GM12801 (cell line): ENCODE results near the gene KLF14.

ENCODE experiments used
- TF ChIP-seq, protein P1 (sequence below): IDR thresholded peaks from one replicate; pipeline ENCODE4 v1.5.1; 2011; ENCODE audit warnings: control low read depth; ENCODE audit not compliant: insufficient read length; ENCODE audit errors: extremely low read depth

The KLF14 gene

DNA sequence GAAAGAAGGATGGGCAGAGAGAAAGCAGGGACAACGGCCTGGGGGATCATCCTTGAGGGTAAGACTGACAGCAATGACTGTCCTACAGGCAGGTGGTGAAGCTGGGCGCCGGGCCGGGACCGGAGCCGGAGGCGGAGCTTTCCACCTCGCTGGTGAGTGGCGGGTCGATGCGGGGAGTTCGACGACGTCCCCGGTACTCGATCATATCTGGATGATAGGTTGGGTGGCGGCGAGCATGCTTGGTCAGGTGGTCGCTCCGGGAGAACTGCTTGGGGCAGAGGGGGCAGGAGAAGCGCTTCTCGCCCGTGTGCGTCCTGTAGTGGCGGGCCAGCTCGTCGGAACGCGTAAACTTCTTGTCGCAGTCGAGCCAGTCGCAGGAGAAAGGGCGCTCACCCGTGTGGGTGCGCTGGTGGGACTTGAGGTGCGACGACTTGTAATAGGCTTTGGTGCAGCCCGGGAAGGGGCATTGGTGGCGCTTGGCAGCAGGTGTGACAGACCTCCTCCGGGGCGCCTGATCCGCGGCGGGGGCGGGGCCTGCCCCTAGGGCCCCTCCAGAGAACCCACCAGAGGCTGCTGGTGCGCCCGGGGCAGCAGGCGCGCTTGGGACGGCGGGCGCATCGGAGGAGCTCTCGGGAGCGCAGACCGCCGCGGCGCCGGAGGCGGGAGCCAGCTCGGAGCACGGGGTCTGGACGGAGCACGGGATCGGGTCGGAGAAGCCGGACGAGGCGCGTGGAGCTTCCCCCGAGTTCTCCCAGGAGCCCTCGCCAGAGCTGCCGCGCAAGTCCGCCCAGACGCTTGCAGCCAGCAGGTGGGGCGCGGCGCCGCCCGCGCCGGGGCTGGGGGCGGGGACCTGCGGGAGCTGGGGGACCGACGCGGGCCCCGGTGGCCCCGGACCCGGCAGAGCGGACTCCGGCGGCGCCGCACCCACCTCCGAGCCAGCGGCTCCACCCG, 752 bp downstream of the KLF14 start:
- TF ChIP-seq, protein P1, sequence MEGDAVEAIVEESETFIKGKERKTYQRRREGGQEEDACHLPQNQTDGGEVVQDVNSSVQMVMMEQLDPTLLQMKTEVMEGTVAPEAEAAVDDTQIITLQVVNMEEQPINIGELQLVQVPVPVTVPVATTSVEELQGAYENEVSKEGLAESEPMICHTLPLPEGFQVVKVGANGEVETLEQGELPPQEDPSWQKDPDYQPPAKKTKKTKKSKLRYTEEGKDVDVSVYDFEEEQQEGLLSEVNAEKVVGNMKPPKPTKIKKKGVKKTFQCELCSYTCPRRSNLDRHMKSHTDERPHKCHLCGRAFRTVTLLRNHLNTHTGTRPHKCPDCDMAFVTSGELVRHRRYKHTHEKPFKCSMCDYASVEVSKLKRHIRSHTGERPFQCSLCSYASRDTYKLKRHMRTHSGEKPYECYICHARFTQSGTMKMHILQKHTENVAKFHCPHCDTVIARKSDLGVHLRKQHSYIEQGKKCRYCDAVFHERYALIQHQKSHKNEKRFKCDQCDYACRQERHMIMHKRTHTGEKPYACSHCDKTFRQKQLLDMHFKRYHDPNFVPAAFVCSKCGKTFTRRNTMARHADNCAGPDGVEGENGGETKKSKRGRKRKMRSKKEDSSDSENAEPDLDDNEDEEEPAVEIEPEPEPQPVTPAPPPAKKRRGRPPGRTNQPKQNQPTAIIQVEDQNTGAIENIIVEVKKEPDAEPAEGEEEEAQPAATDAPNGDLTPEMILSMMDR, result no peak

GRCh38 chr7:130723784-130724183, 10.2 kb downstream of the KLF14 start:
- TF ChIP-seq, protein P1, result no peak

DNA sequence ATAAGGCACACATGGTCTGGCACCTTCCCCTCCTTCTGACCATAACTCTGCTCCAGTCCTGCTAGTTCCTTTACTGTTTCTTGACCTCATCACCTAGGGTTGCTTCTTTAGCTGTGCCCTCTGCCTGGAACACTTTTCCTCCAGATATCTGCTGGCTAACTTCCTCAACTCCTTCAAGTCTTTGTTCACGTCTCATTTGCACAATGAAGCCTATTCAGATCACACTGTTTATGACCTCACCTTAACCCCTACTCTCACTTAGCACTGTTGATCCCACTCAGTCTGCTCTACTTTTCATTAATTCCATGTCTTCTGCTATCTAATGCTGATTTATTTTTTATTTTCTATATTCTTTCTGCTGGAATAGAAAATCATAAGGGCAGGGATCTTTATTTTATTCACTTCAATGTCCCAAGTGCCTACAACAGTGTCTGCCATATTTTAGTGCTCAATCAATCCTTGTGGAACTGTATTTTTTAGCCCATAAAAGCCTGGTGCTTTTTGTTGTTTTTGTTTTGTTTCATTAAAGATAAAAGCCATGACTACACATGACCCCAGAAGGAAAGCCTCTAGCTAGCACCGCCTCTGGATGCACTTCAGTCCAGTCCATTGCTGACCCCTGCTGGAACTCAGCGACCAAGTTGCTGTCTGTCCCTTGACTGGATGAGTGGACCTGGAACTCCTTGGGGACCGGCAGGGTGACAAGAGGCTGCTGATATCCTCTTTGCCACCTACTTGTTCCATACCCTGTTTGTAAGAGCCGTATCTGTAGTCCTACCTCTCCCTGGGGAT, 12.3 kb downstream of the KLF14 start:
- TF ChIP-seq, protein P1, result no peak

GRCh38 chr7:130719541-130719940, 14.5 kb downstream of the KLF14 start:
- TF ChIP-seq, protein P1, result no peak

- TF ChIP-seq, protein P1, result no peak
Observed at GRCh38 chr7:130712416-130712815, 21.6 kb downstream of the KLF14 start.

DNA sequence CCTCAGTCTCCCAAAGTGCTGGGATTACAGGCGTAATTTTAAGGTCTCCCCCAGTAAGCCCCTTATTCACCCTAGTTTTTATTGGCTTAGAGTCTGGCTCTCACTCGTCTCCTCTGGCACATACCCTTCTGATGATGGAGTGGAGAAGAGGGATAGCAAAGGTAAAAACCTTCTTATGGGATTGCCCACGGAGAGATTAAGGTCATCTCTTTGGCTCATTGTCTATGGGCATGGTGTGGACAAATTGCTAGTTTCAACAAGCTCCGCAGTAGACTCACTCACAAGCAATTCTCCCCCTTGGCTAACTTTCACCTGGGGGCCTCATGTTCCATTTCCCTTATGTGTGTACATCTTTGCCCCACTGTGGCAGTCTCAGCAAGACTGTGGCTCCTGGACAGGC, 25.2 kb downstream of the KLF14 start:
- TF ChIP-seq, protein P1, result no peak

GRCh38 chr7:130708001-130708400, 26.0 kb downstream of the KLF14 start:
- TF ChIP-seq, protein P1, result no peak
